IMR-90 (cell line): ENCODE data around the gene P2RY2. TPM values are rescaled to one million over a fixed set of nuclear protein-coding genes. Genes with fewer than 3 reads are reported as not detected.

ENCODE experiments used
- ATAC-seq: fragments of 200-7000 bp; cut with Tn5 transposase; 2 replicates; pipeline ENCODE4 v1.9.1; 2020; ENCODE audit warnings: low read depth, mild to moderate bottlenecking, moderate library complexity
- BruUV-seq: library from RNA; stranded (reverse); fragments of 400-500 nt; replicated peaks from 2 replicates; lab custom pipeline; 2021; lab: Mats Ljungman, UMichigan
- CTCF ChIA-PET: fragments of 300-600 bp; formaldehyde crosslinking; extraction: SDS; loops from one replicate; lab custom pipeline; 2021; ENCODE audit warnings: antibody characterized with exemption; lab: Yijun Ruan, JAX
- POLR2A ChIA-PET: fragments of 300-600 bp; sonication (Branson Sonifier 250); formaldehyde crosslinking; loops from one replicate; lab custom pipeline; 2022; ENCODE audit warnings: antibody characterized with exemption; ENCODE audit not compliant: unreplicated experiment; lab: Charles Lee
- DNase-seq: peaks from one replicate; pipeline ENCODE4 v3.0.0; 2013
- H2AFZ ChIP-seq: replicated peaks from 2 replicates; pipeline ENCODE3; 2013; ENCODE audit warnings: low read length, mild to moderate bottlenecking; ENCODE audit not compliant: poor library complexity
- H2AK5ac ChIP-seq: 2 replicates; pipeline ENCODE4 v1.6.1; 2013; ENCODE audit warnings: low read depth, low read length, inconsistent platforms
- H2AK9ac ChIP-seq: replicated peaks from 2 replicates; pipeline ENCODE3; 2013; ENCODE audit warnings: mild to moderate bottlenecking, low read depth, low read length, moderate library complexity; ENCODE audit not compliant: poor library complexity
- H2BK120ac ChIP-seq: 2 replicates; pipeline ENCODE4 v1.6.1; 2013; ENCODE audit warnings: low read depth, low read length, inconsistent platforms
- H2BK15ac ChIP-seq: 3 replicates; pipeline ENCODE4 v1.6.1; 2013; ENCODE audit warnings: low read depth, low read length, inconsistent platforms
- H2BK20ac ChIP-seq: 2 replicates; pipeline ENCODE4 v1.6.1; 2013; ENCODE audit warnings: low read depth, mild to moderate bottlenecking, inconsistent platforms, low read length, moderate library complexity
- H2BK5ac ChIP-seq: 2 replicates; pipeline ENCODE4 v1.6.1; 2013; ENCODE audit warnings: mild to moderate bottlenecking, low read depth, low read length, inconsistent platforms; ENCODE audit not compliant: poor library complexity, severe bottlenecking
- H3K14ac ChIP-seq: replicated peaks from 2 replicates; pipeline ENCODE4 v1.6.1; 2013; ENCODE audit warnings: low read depth, low read length, inconsistent platforms
- H3K18ac ChIP-seq: 2 replicates; pipeline ENCODE4 v1.6.1; 2013; ENCODE audit warnings: low read depth, low read length, control low read depth
- H3K23ac ChIP-seq: 2 replicates; pipeline ENCODE4 v1.6.1; 2013; ENCODE audit warnings: low read depth, low read length, inconsistent platforms
- H3K27ac ChIP-seq: 2 replicates; pipeline ENCODE4 v1.5.1; 2013; ENCODE audit warnings: mild to moderate bottlenecking, control low read depth, low read length; ENCODE audit not compliant: insufficient read depth
- H3K27me3 ChIP-seq: 2 replicates; pipeline ENCODE4 v1.6.1; 2013; ENCODE audit warnings: low read length; ENCODE audit not compliant: control insufficient read depth, insufficient read depth
- H3K36me3 ChIP-seq: 2 replicates; pipeline ENCODE4 v1.6.1; 2013; ENCODE audit warnings: low read length, mixed read lengths; ENCODE audit not compliant: control insufficient read depth, insufficient read depth
- H3K4ac ChIP-seq: 2 replicates; pipeline ENCODE4 v1.6.1; 2013; ENCODE audit warnings: low read depth, low read length, inconsistent platforms
- H3K4me1 ChIP-seq: 2 replicates; pipeline ENCODE4 v1.6.1; 2013; ENCODE audit warnings: low read length, mixed read lengths; ENCODE audit not compliant: control insufficient read depth, insufficient read depth
- H3K4me2 ChIP-seq: 2 replicates; pipeline ENCODE4 v1.6.1; 2013; ENCODE audit warnings: low read depth, mild to moderate bottlenecking, control low read depth, low read length, moderate library complexity
- H3K4me3 ChIP-seq: 2 replicates; pipeline ENCODE4 v1.5.1; 2013; ENCODE audit warnings: low read depth, mild to moderate bottlenecking, control low read depth, low read length, moderate library complexity; ENCODE audit not compliant: insufficient read depth
- H3K56ac ChIP-seq: 2 replicates; pipeline ENCODE4 v1.6.1; 2013; ENCODE audit warnings: low read length, inconsistent platforms; ENCODE audit not compliant: insufficient read depth; ENCODE audit errors: extremely low read depth
- H3K79me1 ChIP-seq, 2 experiments: 2 replicates each; pipeline ENCODE4 v1.6.1; 2013; ENCODE audit warnings: low read length in 2 of 2, inconsistent platforms in 1 of 2, low read depth in 1 of 2
- H3K9ac ChIP-seq: 2 replicates; pipeline ENCODE4 v1.6.1; 2013; ENCODE audit warnings: low read depth, low read length, control low read depth
- H3K9me1 ChIP-seq: 2 replicates; pipeline ENCODE4 v1.6.1; 2013; ENCODE audit warnings: low read length, inconsistent platforms; ENCODE audit not compliant: insufficient read depth
- H3K9me3 ChIP-seq: 2 replicates; pipeline ENCODE4 v1.6.1; 2013; ENCODE audit warnings: low read length; ENCODE audit not compliant: control insufficient read depth, insufficient read depth
- H4K20me1 ChIP-seq: 2 replicates; pipeline ENCODE4 v1.6.1; 2013; ENCODE audit warnings: low read length, inconsistent platforms; ENCODE audit not compliant: insufficient read depth
- H4K5ac ChIP-seq: 2 replicates; pipeline ENCODE4 v1.6.1; 2013; ENCODE audit warnings: mild to moderate bottlenecking, low read depth, low read length, control low read depth
- H4K8ac ChIP-seq, 2 experiments: 2 replicates each; pipeline ENCODE4 v1.6.1; 2013; ENCODE audit warnings: low read depth in 2 of 2, low read length in 2 of 2, control low read depth in 1 of 2, inconsistent platforms in 1 of 2
- H4K91ac ChIP-seq: 2 replicates; pipeline ENCODE4 v1.6.1; 2013; ENCODE audit warnings: low read depth, low read length, inconsistent platforms; ENCODE audit not compliant: insufficient read depth
- BHLHE40 ChIP-seq: fragments of 150-350 bp; IDR thresholded peaks from 2 replicates; pipeline ENCODE4 v1.6.1; 2016; ENCODE audit warnings: mild to moderate bottlenecking, low read depth, low read length
- CEBPB ChIP-seq: IDR thresholded peaks from 2 replicates; pipeline ENCODE4 v1.6.1; 2012; ENCODE audit warnings: low read depth, low read length, improper control_type of control experiment
- CHD1 ChIP-seq: IDR thresholded peaks from 2 replicates; pipeline ENCODE4 v1.6.1; 2012; ENCODE audit warnings: low read depth, low read length, improper control_type of control experiment
- CTCF ChIP-seq: conservative IDR thresholded peaks from 2 replicates; pipeline ENCODE4 v1.5.1; 2012; ENCODE audit warnings: mild to moderate bottlenecking, low read depth, low read length, improper control_type of control experiment
- ELK1 ChIP-seq: fragments of 150-350 bp; IDR thresholded peaks from 2 replicates; pipeline ENCODE4 v1.6.1; 2016; ENCODE audit warnings: low read depth, mild to moderate bottlenecking, low read length, moderate library complexity, borderline replicate concordance
- FOS ChIP-seq: fragments of 150-350 bp; IDR thresholded peaks from 2 replicates; pipeline ENCODE4 v1.6.1; 2016; ENCODE audit warnings: low read depth, low read length
- MAFK ChIP-seq: IDR thresholded peaks from 2 replicates; pipeline ENCODE4 v1.6.1; 2012; ENCODE audit warnings: low read depth, low read length, improper control_type of control experiment
- MAZ ChIP-seq: IDR thresholded peaks from 2 replicates; pipeline ENCODE4 v1.6.1; 2012; ENCODE audit warnings: low read depth, mild to moderate bottlenecking, low read length, improper control_type of control experiment, moderate library complexity, borderline replicate concordance
- MXI1 ChIP-seq: IDR thresholded peaks from 2 replicates; pipeline ENCODE4 v1.6.1; 2012; ENCODE audit warnings: low read depth, mild to moderate bottlenecking, low read length, moderate library complexity, borderline replicate concordance
- NFE2L2 ChIP-seq: fragments of 150-350 bp; IDR thresholded peaks from 2 replicates; pipeline ENCODE4 v1.6.1; 2016; ENCODE audit warnings: low read depth, mild to moderate bottlenecking, low read length
- POLR2A ChIP-seq: IDR thresholded peaks from 2 replicates; pipeline ENCODE4 v1.6.1; 2012; ENCODE audit warnings: mild to moderate bottlenecking, low read depth, low read length
- RAD21 ChIP-seq: IDR thresholded peaks from 2 replicates; pipeline ENCODE4 v1.6.1; 2012; ENCODE audit warnings: low read length, improper control_type of control experiment
- RCOR1 ChIP-seq: IDR thresholded peaks from 2 replicates; pipeline ENCODE4 v1.6.1; 2012; ENCODE audit warnings: mild to moderate bottlenecking, low read length, improper control_type of control experiment; ENCODE audit not compliant: insufficient replicate concordance
- RFX5 ChIP-seq: IDR thresholded peaks from 2 replicates; pipeline ENCODE4 v1.8.0; 2012; ENCODE audit warnings: low read depth, mild to moderate bottlenecking, low read length, moderate library complexity
- SMC3 ChIP-seq: fragments of 150-350 bp; IDR thresholded peaks from 2 replicates; pipeline ENCODE4 v1.6.1; 2016; ENCODE audit warnings: low read depth, mild to moderate bottlenecking, antibody characterized with exemption, low read length, moderate library complexity
- USF2 ChIP-seq: fragments of 150-350 bp; IDR thresholded peaks from 2 replicates; pipeline ENCODE4 v1.6.1; 2017; ENCODE audit warnings: mild to moderate bottlenecking, antibody characterized with exemption, low read length, low read depth
- WGBS, 2 experiments: methylation state at CpG; one replicate each; pipeline versions ENCODE4 v1.1.5 to v1.1.7; 2013; ENCODE audit warnings: missing lambda C conversion rate in 2 of 2; ENCODE audit not compliant: insufficient read length in 1 of 2; ENCODE audit errors: extremely low coverage in 2 of 2; 5-methylcytosine and 5-hydroxymethylcytosine counted together
- dilution Hi-C: fragments of 300-500 bp; cut with HindIII; formaldehyde crosslinking; loops from one replicate; pipeline ENCODE4 v1.14.3; 2018; ENCODE audit warnings: low sequenced_read_pairs; ENCODE audit not compliant: unreplicated experiment
- in situ Hi-C: fragments of 300-500 bp; cut with MboI; formaldehyde crosslinking; loops from 3 replicates; pipeline ENCODE4 v1.14.3; 2019; ENCODE audit warnings: low sequenced_read_pairs, inconsistent platforms, mixed read lengths
- intact Hi-C: fragments of 100-400 bp; cut with micrococcal nuclease; formaldehyde crosslinking; loops from 2 replicates; pipeline ENCODE4 v1.10.0; 2022
- polyA plus RNA-seq, 3 experiments: library from polyadenylated mRNA; depleted of rRNA; stranded (reverse); fragments of >200 nt; gene quantifications; 2 replicates each; pipeline ENCODE4 v1.2.3, GENCODE V29; 2012; ENCODE audit warnings: low replicate concordance in 1 of 3
- total RNA-seq: library from RNA; depleted of rRNA; stranded (reverse); fragments of >200 nt; gene quantifications from 2 replicates; pipeline ENCODE4 v1.2.3, GENCODE V29; 2012

The P2RY2 gene
- total and polyA plus RNA-seq, 2 of the 4 experiments (the other 2 are of a cell fraction): not detected

GRCh38 chr11:73171436-73172161 lies 46.5 kb upstream of the P2RY2 start:
- Histone ChIP-seq H2BK120ac (no peak overlapping the region), H3K27me3 (no peaks in the 10 kb centered on the region), H2BK15ac (peak overlapping the region; percentile 30; the same call in 1 of the 3 replicates), H3K27ac (no peak overlapping the region), H3K9ac (no peak overlapping the region), H2AK9ac (no peak overlapping the region), H3K4ac (no peak overlapping the region; the same call in 1 of the 2 replicates), H4K5ac (no peak overlapping the region), H3K36me3 (no peaks in the 10 kb centered on the region), H3K9me3 (no peaks in the 10 kb centered on the region), H3K4me2 (no peak overlapping the region), H2AFZ (no peak overlapping the region), H4K91ac (no peak overlapping the region), H3K14ac (no peak overlapping the region), H4K8ac (no peak overlapping the region), H3K79me1 (no peaks in the 10 kb centered on the region), H3K18ac (no peak overlapping the region), H2BK20ac (no peak overlapping the region), H4K20me1 (no peaks in the 10 kb centered on the region), H2AK5ac (no peak overlapping the region), H3K4me1 (no peaks in the 10 kb centered on the region), H3K9me1 (peaks cover 4% of the 10 kb centered on the region; the same call in 1 of the 2 replicates), H3K56ac (no peak overlapping the region), H3K4me3 (no peak overlapping the region), H3K23ac (no peak overlapping the region), H2BK5ac (no peak overlapping the region)
- DNase-seq: peak; percentile 25
- dilution Hi-C loops (no loop called here), in situ Hi-C loops (no loop called here), intact Hi-C loops (no loop called here)
- BruUV-seq: no TSS peak
- 82% methylated on average over 4 of the region's 8 CpGs; no CpG with 5 or more reads in 1 of the 2 experiments for WGBS, 2 experiments
- ChIA-PET POLR2A (no interaction called here), CTCF (no interaction called here)
- ATAC-seq: peak; percentile 44
- TF ChIP-seq RFX5 (no peak), CEBPB (no peak), CHD1 (no peak), MAZ (no peak), RCOR1 (no peak), ELK1 (no peak), CTCF (no peak), MAFK (no peak), USF2 (no peak), NFE2L2 (no peak), POLR2A (no peak), FOS (no peak), SMC3 (no peak), MXI1 (no peak), BHLHE40 (no peak), RAD21 (no peak)
